Testis (tissue), 3 donors: ENCODE results near the gene SH3BP2. TPM values are rescaled to one million over a fixed set of nuclear protein-coding genes. Genes with fewer than 3 reads are reported as not detected.

ENCODE experiments used
- DNase-seq: peaks from one replicate; pipeline ENCODE4 v3.0.0-alpha.2; 2019
- H3K27ac ChIP-seq, 2 donors: fragments of 200-600 bp; sonication (generic); one replicate each; pipeline ENCODE4 v1.5.1; 2019
- H3K27me3 ChIP-seq: fragments of 200-600 bp; sonication (generic); one replicate; pipeline ENCODE4 v1.5.1; 2019
- H3K36me3 ChIP-seq: fragments of 200-600 bp; sonication (generic); one replicate; pipeline ENCODE4 v1.5.1; 2017; ENCODE audit warnings: low read depth; ENCODE audit errors: missing control alignments
- H3K4me1 ChIP-seq: fragments of 200-600 bp; sonication (generic); one replicate; pipeline ENCODE4 v1.5.1; 2019
- H3K4me3 ChIP-seq, 2 donors: fragments of 200-600 bp; sonication (generic); one replicate each; pipeline ENCODE4 v1.5.1; 2017 to 2019
- H3K9me3 ChIP-seq: fragments of 200-600 bp; sonication (generic); one replicate; pipeline ENCODE4 v1.5.1; 2017
- POLR2A ChIP-seq: fragments of 450-650 bp; IDR thresholded peaks from one replicate; pipeline ENCODE4 v1.6.1; 2017; ENCODE audit warnings: antibody characterized with exemption, mild to moderate bottlenecking, moderate library complexity
- WGBS, 2 donors: methylation state at CpG; one replicate each; pipeline ENCODE4 v1.1.5; 2018; 5-methylcytosine and 5-hydroxymethylcytosine counted together
- intact Hi-C: fragments of 100-400 bp; cut with DNase I; formaldehyde crosslinking; loops from one replicate; pipeline ENCODE4 v1.15.1; 2023; ENCODE audit warnings: low total_unique reads
- polyA plus RNA-seq: library from polyadenylated mRNA; stranded (reverse); fragments of 350-450 nt; fragmentation: Illumina TruSeq; extraction: RNeasy Lipid Tissue Mini Kit (QIAGEN cat#74804); gene quantifications from one replicate; pipeline ENCODE4 v1.2.3, GENCODE V29; 2014; ENCODE audit warnings: low read depth, low replicate concordance; ENCODE audit not compliant: insufficient read depth
- total RNA-seq, 2 donors: library from RNA; depleted of rRNA; stranded (reverse); fragments of >200 nt; gene quantifications; one replicate each; pipeline ENCODE4 v1.2.3, GENCODE V29; 2016
- TF ChIP-seq, protein P1 (sequence below), 3 experiments: fragments of 450-650 bp in 2 of 3; fragments of 200-600 bp in 1 of 3; sonication (generic) in 1 of 3; IDR thresholded peaks; one replicate each; pipeline ENCODE4 v1.5.1; 2016 to 2019; ENCODE audit warnings: antibody characterized with exemption in 3 of 3, mild to moderate bottlenecking in 2 of 3, moderate library complexity in 1 of 3

SH3BP2 gene
- total and polyA plus RNA-seq, 3 donors from 2014 or later = 26.6 to 47.3 (median 45.0) TPM

DNA sequence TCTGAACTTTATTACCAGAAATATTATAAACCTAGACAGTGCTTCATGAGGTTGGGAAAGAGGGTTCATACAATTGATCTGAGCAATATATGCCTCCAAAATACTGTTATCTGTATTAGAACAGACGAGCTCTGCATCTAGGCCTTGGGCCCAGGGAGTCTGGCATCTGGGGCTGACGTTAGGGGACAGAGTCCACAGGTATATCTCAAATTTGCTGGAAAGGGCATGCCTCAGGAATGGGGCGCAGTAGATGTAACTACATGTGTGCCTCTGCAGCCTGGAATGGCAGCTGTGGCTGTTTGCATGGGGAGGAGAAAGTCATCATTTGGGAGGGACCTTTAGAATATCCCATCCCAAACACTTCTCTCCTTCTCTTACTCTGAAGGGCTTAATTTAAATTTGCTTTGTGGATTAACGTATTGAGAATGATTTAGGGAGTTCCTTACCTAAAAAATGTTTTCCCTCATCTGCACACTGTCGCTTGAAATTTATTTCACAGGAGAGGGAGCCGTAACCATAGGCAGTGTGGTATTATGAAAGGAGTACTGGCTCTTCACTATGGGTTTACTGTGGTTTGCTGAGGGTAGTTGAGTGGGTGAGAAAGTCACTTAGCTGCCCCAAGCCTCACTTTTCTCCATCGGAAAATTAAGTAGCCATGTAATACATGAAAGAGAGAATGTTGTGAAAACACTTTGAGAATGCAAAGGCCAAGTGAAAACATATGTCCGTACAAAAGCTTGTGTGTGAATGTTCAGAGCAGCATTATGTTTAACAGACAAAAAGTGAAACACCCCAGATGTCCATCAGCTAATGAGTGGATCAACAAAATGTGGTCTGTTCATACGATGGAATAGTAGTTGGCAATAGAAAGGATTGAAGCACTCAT is 56.6 kb downstream of the SH3BP2 start:
- no peaks in the 10 kb centered on the region for H3K27me3 ChIP-seq
- no peaks in the 10 kb centered on the region for H3K9me3 ChIP-seq
- intact Hi-C loops = no loop called here
- TF ChIP-seq, protein P1, sequence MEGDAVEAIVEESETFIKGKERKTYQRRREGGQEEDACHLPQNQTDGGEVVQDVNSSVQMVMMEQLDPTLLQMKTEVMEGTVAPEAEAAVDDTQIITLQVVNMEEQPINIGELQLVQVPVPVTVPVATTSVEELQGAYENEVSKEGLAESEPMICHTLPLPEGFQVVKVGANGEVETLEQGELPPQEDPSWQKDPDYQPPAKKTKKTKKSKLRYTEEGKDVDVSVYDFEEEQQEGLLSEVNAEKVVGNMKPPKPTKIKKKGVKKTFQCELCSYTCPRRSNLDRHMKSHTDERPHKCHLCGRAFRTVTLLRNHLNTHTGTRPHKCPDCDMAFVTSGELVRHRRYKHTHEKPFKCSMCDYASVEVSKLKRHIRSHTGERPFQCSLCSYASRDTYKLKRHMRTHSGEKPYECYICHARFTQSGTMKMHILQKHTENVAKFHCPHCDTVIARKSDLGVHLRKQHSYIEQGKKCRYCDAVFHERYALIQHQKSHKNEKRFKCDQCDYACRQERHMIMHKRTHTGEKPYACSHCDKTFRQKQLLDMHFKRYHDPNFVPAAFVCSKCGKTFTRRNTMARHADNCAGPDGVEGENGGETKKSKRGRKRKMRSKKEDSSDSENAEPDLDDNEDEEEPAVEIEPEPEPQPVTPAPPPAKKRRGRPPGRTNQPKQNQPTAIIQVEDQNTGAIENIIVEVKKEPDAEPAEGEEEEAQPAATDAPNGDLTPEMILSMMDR (IDR thresholded peaks at IDR 0.05) = no peak
- TF ChIP-seq POLR2A = no peak
- H3K4me3 ChIP-seq = no peak overlapping the region
- 52 to 68% methylated on average over 9 of the region's 9 CpGs for WGBS, 2 donors
- H3K27ac ChIP-seq = peak overlapping the region in 1 of 2 donors; percentile 58
- DNase-seq = no peak
- H3K4me1 ChIP-seq = peaks cover 44% of the 10 kb centered on the region
- H3K36me3 ChIP-seq = no peaks in the 10 kb centered on the region

DNA sequence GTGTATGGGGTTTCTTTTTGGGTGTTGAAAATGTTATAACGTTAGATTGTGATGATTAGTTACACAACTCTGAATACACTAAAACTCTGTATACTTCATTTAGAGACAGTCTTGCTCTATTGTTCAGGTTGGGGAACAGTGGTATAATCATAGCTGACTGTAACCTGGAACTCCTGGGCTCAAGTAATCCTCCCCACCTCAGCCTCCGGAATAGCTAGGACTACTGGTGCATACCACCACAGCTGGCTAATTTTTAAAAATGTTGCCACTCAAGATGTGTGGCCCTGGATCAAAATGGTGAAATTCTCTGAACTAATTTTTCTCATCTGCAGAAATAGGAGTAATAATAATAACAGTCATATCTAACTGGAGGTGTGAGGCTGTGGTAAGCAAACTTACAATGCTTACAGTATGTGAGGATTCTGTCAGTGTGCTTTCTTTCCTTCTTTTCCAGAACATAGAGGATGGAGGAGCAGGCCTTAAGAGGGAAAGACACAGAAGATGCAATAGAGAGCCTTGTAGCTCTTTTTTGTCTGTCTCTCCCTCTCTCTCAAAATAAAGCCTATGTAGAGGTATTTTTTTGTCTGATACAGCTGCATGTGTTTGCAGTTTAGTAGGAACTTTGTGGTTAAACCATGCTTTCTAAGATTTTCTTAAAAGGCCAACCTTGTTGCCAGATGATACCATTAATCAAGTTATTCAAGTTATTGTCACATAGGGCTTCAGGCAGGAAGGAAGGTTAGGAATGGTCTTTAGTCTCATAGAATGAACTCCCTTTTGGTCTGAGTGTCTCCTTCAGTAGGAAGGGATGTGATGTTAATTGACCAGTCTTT is 58.3 kb downstream of the SH3BP2 start:
- H3K27ac ChIP-seq = no peak overlapping the region
- no peak for TF ChIP-seq POLR2A
- TF ChIP-seq, protein P1 (IDR thresholded peaks at IDR 0.05) = no peak
- 59 to 73% methylated on average over 2 of the region's 2 CpGs for WGBS, 2 donors

DNA sequence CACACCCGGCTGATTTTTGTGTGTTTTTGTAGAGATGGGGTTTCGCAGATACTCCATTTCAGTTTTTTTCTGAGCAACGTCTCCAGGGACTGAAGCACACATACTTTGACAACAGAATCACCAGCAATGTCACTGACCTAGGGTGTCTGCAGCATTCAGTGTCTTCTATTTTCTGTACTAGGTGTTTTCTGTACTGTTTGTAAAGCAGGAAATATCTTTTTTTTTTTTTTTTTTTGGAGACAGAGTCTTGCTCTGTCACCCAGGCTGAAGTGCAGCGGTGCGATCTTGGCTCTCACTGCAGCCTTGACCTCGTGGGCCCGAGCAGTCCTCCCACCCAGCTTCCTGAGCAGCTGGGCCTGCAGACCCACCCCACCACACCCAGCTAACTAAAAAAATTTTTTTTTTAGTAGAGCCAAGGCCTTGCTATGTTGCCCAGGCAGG is 59.6 kb downstream of the SH3BP2 start:
- TF ChIP-seq, protein P1 (IDR thresholded peaks at IDR 0.05) = no peak
- TF ChIP-seq POLR2A = no peak
- intact Hi-C loops = no loop called here
- peak overlapping the region in 1 of 2 donors; percentile 3 for H3K27ac ChIP-seq
- 29% methylated on average over 7 of the region's 7 CpGs for WGBS, 2 donors
- DNase-seq = peak; percentile 33
- peaks cover 49% of the 10 kb centered on the region for H3K4me1 ChIP-seq
- no peak overlapping the region for H3K4me3 ChIP-seq
- no peaks in the 10 kb centered on the region for H3K9me3 ChIP-seq
- no peaks in the 10 kb centered on the region for H3K27me3 ChIP-seq
- no peaks in the 10 kb centered on the region for H3K36me3 ChIP-seq

More for the DNA sequence above, 58.3 kb downstream of the SH3BP2 start:
- H3K9me3 ChIP-seq = no peaks in the 10 kb centered on the region
- no peaks in the 10 kb centered on the region for H3K27me3 ChIP-seq
- intact Hi-C loops = no loop called here
- H3K4me3 ChIP-seq = no peak overlapping the region
- peaks cover 49% of the 10 kb centered on the region for H3K4me1 ChIP-seq
- DNase-seq = no peak
- H3K36me3 ChIP-seq = no peaks in the 10 kb centered on the region

DNA sequence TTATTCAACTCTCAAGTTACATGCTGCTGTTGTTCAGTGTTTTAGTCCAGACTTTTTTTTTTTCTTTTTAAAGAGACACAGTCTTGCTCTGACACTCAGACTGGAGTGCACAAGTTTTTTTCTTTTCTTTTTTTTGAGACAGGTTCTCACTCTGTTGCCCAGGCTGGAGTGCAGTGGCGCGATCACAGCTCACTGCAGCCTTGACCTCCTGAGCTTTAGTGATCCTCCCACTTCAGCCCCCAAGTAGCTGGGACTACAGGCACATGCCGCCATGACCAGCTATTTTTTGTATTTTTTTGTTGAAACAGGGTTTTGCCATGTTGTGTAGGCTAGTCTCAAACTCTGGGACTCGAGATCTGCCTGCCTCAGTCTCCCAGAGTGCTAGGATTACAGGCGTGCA is 62.7 kb downstream of the SH3BP2 start:
- TF ChIP-seq, protein P1 (IDR thresholded peaks at IDR 0.05) = no peak
- TF ChIP-seq POLR2A = no peak
- Histone ChIP-seq H3K4me1 (peaks cover 60% of the 10 kb centered on the region), H3K27me3 (no peaks in the 10 kb centered on the region), H3K27ac (peak overlapping the region; percentile 12 to 14), H3K9me3 (no peaks in the 10 kb centered on the region), H3K4me3 (no peak overlapping the region), H3K36me3 (no peaks in the 10 kb centered on the region)
- DNase-seq = no peak
- intact Hi-C loops = no loop called here
- 51 to 58% methylated on average over 5 of the region's 5 CpGs for WGBS, 2 donors
